HG03469 (cell line): ENCODE results near the gene TRAP1.

Source experiments
- ATAC-seq: cut with Tn5 transposase; IDR thresholded peaks from one replicate; pipeline ENCODE4 v1.9.1; 2021; ENCODE audit warnings: mild to moderate bottlenecking, moderate library complexity, moderate number of reproducible peaks; ENCODE audit not compliant: unreplicated experiment

TRAP1 gene

DNA sequence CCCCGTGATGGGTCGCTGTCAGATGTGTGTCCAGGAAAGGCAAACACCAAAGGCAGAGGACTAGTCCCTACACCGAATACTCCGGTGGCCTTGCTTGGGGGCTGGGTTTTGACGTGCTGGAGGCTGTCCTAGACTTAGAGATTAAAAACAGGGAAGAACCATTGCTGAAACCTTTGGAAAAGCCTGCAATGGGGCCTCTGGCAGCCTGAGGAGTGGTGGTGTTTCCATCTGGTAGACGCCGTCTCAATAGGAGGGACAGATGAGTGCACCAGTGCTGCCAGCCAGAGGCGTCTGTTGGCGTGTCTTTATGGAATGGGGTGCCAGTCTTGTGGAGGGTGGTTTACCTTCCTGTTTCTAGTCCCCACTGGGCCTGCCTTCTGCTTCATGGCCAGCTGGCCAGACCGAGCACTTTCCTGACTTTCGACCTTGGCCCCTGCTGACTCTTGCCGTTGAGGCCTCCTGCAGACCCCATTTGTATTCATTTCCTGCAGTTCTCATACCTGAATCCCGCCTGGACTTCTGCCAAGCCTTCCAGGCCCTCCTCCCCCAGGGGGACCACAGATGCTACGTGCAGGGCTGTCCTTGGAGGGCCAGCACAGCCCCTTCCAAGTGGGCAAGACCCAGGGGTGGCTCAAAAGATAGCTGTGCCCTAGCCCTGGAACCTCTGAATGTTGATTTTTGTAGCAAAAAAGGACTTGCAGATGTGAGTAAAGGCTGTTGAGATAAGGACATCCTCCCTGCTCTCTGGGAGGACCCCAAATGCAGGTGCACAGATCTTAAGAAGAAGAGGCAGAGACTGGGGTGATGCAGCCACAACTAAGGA lies 64.7 kb downstream of the TRAP1 start:
- no peak for ATAC-seq

DNA sequence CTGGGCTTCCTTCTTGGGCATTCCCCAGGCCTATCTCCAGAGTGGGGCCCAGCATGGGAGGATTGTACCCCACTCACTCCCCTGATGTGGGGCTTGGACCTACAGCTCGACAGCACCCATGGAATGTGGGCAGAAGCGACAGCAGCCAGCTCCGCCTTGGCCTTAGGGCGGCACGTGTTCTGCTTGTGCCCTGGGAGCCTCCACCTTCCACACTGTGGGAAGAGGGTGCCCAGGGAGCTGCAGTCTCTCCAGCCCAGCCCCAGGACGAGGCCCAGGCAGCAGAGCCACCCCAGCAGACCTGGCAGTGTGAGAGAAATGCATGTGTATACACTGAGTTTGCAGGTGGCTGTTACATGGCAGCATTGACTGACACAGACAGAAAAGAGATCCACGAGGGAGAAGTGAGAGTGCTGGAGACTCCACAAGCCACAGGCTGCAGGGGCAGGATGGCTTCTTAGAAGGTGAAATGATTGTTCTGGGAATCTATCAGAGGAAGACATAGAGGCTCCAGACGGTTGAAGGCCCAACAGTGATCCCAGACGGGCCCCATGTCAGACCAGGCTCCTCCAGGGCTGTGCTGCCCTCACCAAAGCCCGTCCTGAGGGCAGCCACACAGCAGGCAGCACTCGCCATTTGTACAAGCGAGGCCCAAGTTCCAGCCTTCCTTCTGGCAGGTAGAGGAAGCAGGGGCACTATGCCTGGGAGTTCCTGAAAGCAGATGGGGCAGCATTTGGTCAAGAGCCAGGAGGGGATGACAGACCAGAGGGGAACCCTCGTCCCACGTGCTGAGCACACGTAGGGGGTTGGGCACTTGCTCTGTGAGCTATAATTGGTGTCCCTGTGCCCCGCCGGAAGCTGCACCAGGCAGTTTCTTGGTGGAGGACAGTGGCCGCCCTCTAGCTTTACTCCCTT lies 65.6 kb downstream of the TRAP1 start:
- ATAC-seq: no peak

DNA sequence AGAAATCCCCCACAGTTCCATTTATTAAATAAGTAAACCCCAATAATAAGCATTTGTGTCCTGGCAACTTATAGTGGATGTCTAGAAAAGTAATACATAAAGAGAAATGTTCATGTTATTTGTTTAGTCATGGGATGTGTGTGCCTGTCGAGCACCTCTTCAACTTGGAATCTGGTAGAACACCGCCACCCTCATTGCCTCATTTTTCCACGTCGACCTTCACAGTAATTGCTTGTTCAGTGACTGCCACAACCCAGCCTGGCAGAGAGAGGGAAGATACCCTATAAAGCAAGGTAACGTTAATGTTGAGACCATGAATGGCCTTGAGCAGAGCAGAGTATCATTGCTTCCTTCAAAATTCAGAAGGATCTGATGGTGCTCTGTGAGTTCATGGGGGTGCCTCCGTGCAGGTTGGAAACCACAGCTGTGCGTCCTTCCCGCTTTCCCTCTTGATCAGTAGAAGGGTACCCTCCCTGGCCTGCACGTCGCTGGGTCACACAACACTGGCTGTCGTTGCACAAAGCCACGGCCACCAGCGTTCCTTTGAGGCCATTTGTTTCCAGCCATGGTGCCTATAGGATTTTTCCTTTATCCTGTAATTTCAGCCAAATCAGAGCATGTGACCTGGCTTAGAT lies 66.6 kb downstream of the TRAP1 start:
- ATAC-seq: no peak

DNA sequence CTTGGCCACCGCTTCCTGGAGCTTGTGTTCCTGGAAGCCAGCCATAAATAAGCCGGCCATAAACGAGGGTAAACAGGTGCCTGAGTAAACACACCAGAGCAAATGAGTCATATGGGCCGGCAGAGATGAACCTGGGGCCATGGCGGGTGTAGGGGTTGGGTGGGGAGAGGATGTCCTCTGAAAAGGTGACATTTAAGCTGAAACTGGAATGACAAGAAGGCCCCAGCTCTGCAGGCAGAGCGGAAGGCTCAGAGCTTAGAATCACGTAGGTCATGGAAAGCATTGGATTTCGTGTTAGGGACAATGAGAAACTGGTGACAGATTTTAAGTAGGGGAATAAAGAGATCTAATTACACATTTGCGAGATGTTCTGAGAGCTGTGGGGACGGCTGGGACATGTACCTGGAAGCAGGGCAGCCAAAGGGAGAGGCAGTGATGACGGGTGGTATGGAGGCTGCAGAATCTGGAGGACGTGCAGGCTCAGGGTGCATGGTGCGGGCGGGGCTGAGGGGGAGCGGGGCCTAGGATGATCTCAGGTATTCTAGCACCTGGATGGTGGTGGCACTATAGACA lies 70.9 kb downstream of the TRAP1 start:
- no peak for ATAC-seq

DNA sequence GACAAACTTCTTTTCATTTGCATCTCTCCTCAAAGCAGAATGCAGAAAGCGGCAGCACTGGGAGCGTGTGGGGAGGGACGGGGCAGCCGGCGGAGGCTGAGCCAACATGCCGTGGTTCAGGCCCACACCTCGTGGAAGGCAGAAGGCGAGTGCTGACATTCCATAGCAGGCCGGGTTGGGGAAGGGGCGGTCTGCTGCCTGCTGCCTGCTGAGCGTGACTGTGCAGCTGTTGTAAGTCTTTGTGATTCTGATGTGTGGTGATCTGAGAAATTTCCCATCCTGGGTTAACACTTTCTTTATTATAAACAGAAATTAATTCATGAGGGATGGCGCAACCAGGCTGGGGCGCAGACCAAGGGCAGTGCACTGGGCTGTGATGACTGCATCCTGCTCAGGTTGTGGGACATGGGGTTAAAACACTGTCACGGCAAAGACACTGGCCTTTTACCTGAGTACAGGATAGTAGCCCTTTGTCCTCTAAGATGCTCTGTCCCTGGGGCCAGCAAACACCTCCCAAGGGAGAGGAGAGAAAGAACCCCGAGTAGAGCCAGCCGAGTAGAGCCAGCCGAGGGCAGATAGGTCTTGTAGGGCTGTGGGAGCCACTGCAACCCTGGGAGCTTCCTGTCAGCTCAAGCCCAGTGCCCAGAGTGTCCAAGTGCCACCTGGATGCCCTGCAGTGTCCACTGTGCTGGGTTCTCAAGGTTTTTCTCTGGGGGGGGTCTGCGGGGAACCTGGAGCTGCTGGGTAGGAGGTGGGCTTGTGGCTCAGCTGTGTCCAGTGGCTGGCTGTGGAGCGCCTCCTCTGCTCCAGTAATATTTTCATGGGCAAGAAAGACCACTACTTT lies 71.6 kb downstream of the TRAP1 start:
- ATAC-seq: no peak

DNA sequence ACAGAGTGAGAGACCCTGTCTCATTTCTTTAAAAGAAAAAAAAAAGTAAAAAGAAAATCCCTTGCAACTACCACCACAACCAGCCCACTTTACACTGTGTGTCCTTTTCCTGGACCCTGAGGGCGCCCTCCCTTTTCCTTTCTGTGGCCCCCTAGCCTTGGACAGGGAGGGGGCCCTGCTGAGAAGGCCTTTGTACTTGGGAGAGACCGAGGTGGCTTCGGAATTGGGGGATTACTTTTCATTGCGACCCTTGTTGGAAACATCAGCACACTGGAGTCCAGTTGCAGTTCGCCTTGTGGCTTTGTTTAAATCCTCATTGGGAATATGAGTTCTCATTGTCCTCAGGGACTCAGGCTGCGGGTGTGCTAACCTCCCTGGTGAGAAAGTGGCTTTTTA lies 72.2 kb downstream of the TRAP1 start:
- no peak for ATAC-seq

DNA sequence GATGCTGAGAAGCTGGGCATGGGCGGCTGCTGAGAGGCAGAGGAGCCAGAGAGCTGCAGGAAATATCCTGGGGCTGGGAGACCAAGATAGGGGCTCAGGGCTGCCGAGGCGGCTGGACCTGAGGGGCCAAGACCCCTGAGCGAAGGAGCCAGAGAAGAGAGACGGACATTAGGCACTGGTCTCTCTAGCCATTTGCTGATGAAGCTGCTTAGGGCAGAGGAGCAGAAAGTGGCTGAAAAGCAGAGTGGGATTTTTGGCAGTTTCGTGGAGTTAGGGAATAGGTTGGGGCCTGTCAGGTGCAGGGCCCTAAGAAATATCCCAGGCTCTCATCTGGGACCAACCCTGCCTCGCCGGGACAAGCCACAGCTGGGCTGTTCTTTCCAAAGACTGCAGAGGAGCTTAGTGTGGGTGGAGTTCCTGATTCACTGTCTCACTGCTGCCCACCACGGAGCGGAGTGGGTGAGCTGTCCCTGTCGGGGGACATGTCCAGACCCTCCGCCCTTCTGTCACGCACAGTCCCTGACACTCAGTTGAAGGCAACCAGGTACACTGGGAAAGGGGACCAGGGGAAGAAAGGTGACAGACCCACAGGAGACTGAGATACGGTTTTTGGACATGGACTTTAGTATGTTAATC lies 74.1 kb downstream of the TRAP1 start:
- ATAC-seq: no peak

DNA sequence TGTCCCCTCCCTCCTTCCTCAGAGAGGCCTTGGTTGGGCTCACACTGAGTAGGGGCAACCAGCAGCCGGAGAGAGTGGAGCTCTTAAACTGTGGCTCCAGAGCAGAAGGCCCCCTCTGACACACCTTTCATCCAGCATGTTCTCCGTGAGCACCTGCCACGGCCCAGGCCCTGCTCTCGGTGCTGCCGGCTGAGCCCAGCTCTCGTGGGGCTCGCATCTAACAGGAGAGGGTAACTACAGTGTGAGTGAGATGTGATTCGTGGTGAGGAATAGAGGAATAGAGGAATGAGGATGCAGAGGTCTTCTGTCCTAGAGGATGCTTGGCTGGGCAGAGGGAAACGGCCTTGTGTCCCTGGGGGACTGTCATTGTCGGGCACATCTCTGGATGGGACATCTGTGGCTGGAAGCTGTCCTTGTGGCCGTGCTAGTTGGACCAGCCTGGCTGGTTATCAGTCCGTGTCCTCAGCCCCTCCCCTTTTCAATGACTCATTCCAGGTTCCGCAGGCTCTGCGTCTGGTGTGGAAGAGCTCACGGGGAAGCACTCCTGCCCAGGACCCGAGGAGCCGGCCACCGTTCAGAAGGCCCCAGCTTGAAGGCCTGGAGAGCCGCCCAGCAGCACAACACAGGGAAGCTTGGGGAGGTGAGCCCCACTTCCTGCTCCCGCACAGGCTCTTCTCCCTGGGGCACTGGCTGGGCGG lies 74.8 kb downstream of the TRAP1 start:
- no peak for ATAC-seq

DNA sequence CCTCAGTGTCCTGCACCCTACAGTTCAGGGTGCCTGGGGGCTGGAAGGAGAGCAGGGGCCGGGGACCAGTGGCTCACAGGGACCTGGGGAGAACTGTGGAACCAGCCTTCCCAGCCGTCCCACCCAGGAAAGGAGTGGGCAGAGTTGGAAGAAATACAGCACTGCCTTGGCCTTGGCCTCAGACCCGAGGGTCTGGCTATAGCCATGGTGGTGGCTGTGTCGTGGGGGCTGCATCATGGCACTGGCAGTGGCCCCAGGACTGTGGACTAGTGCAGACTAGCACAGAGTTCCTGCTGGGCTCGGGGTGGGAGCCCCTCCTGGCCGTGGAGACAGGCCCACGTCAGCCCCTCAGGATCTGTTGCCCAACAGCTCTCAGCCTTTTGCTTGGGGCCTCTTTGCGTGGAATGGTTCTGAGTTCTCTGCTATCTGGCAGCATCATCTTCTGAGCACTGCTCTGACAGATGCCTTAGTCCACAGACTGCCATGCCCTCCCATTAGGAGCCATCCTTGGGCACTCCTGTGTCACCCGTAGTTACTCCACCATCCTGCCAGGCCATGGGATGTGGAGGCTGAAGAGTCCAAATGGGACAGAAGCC lies 75.4 kb downstream of the TRAP1 start:
- no peak for ATAC-seq

DNA sequence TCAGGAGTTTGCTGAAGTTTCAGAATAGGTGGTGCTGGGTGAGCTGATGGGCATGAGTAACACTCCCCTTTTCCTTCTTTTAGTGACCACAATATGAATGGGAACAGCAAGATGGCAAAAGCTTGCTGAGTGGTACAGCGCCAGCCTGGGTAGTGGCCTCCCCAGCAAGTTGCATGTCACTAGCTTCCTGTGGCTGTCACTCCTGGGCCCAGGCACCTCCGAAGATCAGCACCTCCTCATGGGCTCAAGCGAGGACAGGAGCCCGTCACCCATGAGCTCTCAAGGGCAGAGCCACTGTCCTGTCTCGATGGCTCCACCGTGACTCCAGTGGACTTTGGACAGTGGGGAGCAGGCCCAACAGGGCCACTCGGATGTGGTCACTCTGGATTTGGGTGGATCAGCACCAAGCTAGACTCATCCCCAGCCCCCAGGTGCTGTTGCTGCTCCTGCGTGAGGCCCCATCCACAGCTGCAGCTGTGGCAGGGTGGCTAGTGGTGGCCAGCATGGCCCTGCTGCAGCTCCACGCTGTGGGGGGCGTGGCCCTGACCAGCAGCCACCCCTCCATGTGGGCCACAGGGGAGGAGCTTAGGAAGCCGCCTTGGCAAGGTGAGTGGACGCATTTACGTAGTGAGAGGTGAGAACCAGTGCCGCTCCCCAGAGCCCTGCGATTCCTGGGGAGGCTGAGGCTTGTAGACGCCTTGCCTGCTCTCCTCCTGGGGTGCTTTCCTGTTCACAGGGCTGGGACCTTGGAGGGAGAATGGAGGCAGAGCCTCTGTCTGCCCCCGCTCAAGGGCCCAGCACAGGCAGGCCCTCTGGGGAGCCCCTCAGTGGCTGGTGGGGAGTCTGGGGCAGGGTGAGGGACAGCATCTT lies 76.5 kb downstream of the TRAP1 start:
- ATAC-seq: no peak

DNA sequence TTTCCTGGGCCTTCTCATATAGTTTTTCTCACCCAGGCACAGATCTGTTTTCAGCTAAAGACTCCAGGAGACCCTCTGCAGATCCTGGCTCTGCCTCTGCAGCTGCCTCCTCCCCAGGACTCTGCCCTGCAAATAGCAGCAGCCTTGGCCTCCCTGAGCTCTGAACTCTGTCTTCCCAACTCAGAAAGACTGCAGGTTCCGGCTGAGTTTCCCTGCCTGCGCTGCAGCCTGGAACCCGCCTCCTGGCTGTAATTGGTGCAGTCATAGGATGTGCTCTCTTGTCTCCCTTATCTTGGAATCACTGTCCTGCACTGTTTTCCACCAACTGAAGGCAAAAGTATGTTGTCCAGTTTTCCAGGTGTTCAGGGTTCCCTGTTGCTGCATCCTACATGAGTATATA lies 77.1 kb downstream of the TRAP1 start:
- no peak for ATAC-seq

DNA sequence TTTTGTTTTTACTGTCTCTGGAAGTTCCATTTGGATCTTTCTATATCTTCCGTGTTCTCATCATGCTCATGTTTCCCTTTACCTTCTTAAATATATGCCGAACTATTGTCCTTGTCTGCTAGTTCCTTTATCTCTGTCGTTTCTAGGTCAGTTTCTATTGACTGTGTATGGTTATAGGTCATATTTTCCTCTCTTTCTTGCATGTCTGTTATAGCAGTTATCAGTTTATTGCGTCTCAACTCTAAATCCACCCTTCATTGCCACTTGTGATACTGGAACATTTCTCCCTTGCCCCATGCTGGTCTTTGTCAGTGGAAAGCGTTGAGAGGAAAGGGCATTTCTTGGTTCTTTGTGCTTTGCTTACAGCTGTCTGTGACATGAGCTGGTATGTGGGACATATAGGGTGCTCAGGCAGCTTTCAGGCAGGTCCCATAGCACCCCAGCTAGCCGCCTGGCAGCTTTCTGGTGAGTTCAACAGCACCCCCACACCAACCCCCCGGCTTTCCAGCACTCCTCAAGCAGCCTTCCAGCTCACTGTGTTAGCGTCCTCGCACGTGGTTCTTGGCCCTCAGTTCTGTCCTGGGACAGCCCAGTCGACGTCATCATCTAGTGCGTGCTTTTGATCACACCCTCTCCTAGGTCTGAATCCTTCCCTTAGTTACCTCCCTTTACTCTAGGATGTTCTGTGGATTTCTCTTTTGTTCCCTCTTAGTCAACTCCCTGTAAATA lies 78.2 kb downstream of the TRAP1 start:
- ATAC-seq: no peak

DNA sequence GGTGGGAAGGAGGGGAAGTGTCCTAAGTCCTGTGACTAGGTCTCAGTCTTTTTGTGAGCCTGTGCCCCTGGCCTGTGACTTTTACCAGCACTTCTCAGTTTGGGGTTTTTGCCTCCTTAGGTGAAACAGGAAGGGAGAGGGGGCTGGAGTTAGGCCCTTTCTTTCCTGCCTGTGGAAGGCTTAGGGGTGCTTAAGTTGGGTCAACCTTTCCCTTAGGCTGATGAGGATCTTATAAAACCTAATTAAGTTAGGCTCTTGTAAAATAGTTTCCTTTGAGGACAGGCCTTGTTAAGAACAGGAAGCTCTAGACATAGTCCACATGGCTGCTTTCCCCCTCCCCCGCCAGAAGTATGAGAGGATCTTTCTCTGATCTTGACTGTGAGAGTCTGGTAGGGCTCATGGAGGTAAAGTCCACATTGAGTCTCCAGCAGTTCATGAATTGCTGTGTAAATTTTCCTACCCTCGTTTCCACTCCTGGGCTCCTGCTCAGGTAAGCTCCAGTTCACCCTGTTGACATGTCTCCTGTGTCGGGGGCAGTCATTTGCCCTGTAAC lies 79.9 kb downstream of the TRAP1 start:
- ATAC-seq: no peak

DNA sequence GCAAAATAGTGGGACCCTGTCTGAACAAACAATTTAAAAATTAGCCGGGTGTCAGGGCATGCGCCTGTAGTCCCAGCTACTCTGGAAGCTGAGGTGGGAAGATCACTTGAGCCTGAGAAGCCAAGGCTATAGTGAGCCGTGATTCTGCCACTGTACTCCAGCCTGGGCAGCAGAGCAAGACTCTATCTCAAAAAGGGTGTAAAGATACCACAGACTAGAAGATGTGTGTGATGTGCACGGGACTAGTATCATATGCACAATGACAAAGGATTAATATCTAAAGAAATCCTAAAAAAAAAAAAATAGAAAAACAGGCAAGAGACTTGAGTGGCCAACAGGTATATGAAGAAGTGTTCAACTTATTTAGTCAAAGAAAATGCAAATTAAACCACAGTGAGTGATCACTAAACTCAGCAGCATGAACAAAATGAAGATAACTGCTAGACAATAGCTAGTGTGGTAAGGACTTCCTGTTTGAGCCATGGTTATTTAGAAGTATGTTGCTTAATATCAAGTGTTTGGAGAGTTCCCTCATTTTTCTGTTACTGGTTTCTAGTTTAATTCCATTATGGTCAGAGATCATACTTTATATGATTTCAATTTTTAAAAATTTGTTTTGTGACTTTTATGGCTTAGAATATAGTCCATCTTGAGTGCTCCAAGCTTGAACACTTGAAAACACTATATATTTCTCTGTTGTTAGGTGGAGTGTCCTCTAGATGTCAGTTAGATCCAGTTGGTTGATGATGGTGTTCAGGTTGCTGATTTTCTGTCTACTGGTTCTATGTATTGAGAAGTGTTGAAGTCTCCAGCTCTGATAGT lies 91.2 kb downstream of the TRAP1 start:
- peak; percentile 35 for ATAC-seq

DNA sequence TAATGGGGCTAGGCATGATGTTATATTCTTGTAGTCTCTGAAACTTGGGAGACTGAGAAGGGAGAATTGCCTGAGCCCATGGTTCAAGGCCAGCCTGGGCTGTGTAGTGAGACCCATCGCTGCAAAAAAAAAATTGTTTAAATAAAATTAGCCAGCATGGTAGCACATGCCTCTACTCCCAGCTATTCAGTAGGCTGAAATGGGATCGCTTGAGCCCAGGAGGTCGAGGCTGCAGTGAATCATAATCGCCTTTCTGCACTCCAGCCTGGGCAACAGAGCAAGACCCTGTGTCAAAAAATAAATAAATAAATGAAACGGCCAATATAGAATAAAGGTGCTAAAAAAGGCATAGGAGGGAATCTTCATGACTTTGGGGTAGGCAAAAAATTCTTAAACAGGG lies 92.0 kb downstream of the TRAP1 start:
- no peak for ATAC-seq

DNA sequence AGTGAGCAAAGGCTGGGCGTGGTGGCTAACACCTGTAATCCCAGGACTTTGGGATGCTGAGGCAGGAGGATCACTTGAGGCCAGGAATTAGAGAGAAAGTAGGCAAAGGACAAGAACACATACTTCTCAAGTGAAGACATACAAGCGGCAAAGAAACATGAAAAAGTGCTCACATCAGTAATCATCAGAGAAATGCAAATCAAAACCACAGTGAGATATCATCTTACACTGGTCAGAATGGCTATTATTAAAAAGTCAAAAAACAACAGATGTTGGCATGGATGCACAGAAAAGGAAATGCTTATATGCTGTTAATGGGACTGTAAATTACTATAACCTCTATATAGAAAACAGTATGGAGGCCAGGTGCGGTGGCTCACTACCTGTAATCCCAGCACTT lies 93.7 kb downstream of the TRAP1 start:
- ATAC-seq: no peak
